ENCODE measurements around the gene FRMPD4. TPM values are rescaled to one million over a fixed set of nuclear protein-coding genes. Genes with fewer than 3 reads are reported as not detected.

The FRMPD4 gene
- total RNA-seq, 1 experiment from 2014 or later, result 0.24 TPM

DNA sequence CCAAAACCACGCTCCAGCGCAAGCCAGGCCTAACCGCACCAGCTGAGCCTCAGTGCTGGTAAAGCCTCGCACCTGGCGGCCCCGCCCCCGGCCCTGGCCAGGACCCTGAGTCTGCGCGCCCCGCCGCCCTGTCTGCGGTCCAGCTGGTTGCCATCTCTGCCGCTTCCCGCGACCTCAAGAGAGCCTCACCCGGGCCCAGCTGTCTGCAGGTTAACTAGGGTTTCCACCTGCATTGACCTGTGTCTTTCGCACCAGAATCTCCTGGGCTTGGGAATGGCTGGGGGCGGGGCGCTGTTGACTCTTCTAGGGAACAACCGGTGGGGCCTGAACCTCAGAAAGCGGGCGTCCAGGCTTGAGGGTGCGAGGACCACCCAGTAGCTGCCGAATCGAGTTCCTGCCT is 445.3 kb downstream of the FRMPD4 start:
- H3K14ac ChIP-seq (ENCODE audit: insufficient read depth, low read length), result no peak overlapping the region
- H3K23ac ChIP-seq (ENCODE audit: insufficient read length, low read depth, low read length), result no peak overlapping the region
- H3K23me2 ChIP-seq (ENCODE audit: insufficient read length, low read depth, low read length, poor library complexity, severe bottlenecking), result no peaks in the 10 kb centered on the region
- no peak overlapping the region for H2BK120ac ChIP-seq (ENCODE audit: low read depth, low read length, poor library complexity, severe bottlenecking)
- H3K4me1 ChIP-seq (ENCODE audit: insufficient read depth, low read length), result no peaks in the 10 kb centered on the region
- Mint-ChIP-seq H3K27me3 (ENCODE audit: low read depth) (peaks cover 2% of the 10 kb centered on the region; the same call in 1 of the 2 replicates), H3K27ac (no peak overlapping the region), H3K9me3 (peaks cover 52 to 62% of the 10 kb centered on the region in 2 experiments), H3K4me1 (no peaks in the 10 kb centered on the region), H3K4me3 (no peak overlapping the region), H3K36me3 (ENCODE audit: insufficient read depth in 1 of 3, low read depth in 3 of 3) (peaks cover 0 to 9% (median 3%) of the 10 kb centered on the region in 3 experiments; a peak in 6 of 7 replicates)
- no peak overlapping the region for H2AFZ ChIP-seq (ENCODE audit: low read length)
- H3K4ac ChIP-seq (ENCODE audit: low read depth, low read length), result no peak overlapping the region
- no peaks in the 10 kb centered on the region for H3K27me3 ChIP-seq (ENCODE audit: insufficient read depth, low read length)
- WGBS (ENCODE audit: extremely low coverage, insufficient read length, low lambda C conversion rate), result no CpG with 5 or more reads among the region's 25 CpGs
- no peak overlapping the region for H3K18ac ChIP-seq (ENCODE audit: insufficient read length, low read depth, low read length)
- H4K91ac ChIP-seq (ENCODE audit: insufficient read length, low read depth, low read length), result no peak overlapping the region
- no peak overlapping the region for H3K56ac ChIP-seq (ENCODE audit: insufficient read length, low read depth, low read length)
- TF ChIP-seq, protein P1, sequence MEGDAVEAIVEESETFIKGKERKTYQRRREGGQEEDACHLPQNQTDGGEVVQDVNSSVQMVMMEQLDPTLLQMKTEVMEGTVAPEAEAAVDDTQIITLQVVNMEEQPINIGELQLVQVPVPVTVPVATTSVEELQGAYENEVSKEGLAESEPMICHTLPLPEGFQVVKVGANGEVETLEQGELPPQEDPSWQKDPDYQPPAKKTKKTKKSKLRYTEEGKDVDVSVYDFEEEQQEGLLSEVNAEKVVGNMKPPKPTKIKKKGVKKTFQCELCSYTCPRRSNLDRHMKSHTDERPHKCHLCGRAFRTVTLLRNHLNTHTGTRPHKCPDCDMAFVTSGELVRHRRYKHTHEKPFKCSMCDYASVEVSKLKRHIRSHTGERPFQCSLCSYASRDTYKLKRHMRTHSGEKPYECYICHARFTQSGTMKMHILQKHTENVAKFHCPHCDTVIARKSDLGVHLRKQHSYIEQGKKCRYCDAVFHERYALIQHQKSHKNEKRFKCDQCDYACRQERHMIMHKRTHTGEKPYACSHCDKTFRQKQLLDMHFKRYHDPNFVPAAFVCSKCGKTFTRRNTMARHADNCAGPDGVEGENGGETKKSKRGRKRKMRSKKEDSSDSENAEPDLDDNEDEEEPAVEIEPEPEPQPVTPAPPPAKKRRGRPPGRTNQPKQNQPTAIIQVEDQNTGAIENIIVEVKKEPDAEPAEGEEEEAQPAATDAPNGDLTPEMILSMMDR (conservative IDR thresholded peaks at IDR 0.05), result no peak
- no peak overlapping the region for H2BK15ac ChIP-seq (ENCODE audit: low read depth, low read length)
- H3K9me3 ChIP-seq (ENCODE audit: control insufficient read depth, low read depth, low read length), result no peaks in the 10 kb centered on the region
- no peaks in the 10 kb centered on the region for H3K79me2 ChIP-seq (ENCODE audit: insufficient read depth, low read length)
- no peaks in the 10 kb centered on the region for H4K20me1 ChIP-seq (ENCODE audit: control insufficient read depth, insufficient read depth, insufficient read length)
- H2BK5ac ChIP-seq (ENCODE audit: insufficient read length, low read length), result no peak overlapping the region
- H3K4me2 ChIP-seq (ENCODE audit: insufficient read depth, insufficient read length, low read length), result no peak overlapping the region
- H3K9ac ChIP-seq (ENCODE audit: extremely low read depth, insufficient read length, low read length), result no peak overlapping the region
- H4K5ac ChIP-seq (ENCODE audit: insufficient read length, low read depth, low read length), result no peak overlapping the region
- no peak overlapping the region for H2BK12ac ChIP-seq (ENCODE audit: insufficient read length, low read depth, low read length)
- H3K79me1 ChIP-seq (ENCODE audit: insufficient read depth, low read depth, low read length, poor library complexity, severe bottlenecking), result no peaks in the 10 kb centered on the region
- H2BK20ac ChIP-seq (ENCODE audit: low read depth, low read length, poor library complexity, severe bottlenecking), result no peak overlapping the region
- H3T11ph ChIP-seq (ENCODE audit: low read length), result no peak overlapping the region
- DNase-seq, result peak; percentile 26
- no peak overlapping the region for H3K27ac ChIP-seq (ENCODE audit: insufficient read length, low read depth, low read length)
- no peak overlapping the region for H2AK5ac ChIP-seq (ENCODE audit: insufficient read length, low read length)
- no peak overlapping the region for H4K8ac ChIP-seq (replicated peaks; ENCODE audit: insufficient read length, low read depth, low read length)

Measured in H9 (cell line).